WTC11 (cell line): ENCODE results near the gene GNL2. TPM values are rescaled to one million over a fixed set of nuclear protein-coding genes. Genes with fewer than 3 reads are reported as not detected.
"Not testable (repeated sequence)": the region's sequence is repeated elsewhere in the genome, so short reads cannot be mapped to it uniquely, and the experiment has no call there.

Source experiments
- ATAC-seq: fragments of 200-7000 bp; cut with Tn5 transposase; 2 replicates; pipeline ENCODE4 v1.10.0; 2021; ENCODE audit warnings: mild to moderate bottlenecking, moderate library complexity
- CTCF ChIA-PET: fragments of 300-600 bp; sonication (Branson Sonifier 250); formaldehyde crosslinking; loops from one replicate; lab custom pipeline; 2021; ENCODE audit warnings: antibody characterized with exemption; lab: Charles Lee
- POLR2A ChIA-PET: fragments of 350-600 bp; sonication (Branson Sonifier 250); formaldehyde crosslinking; loops from one replicate; lab custom pipeline; 2021; ENCODE audit warnings: antibody characterized with exemption; lab: Charles Lee
- DNase-seq: peaks from one replicate; pipeline ENCODE4 v3.0.0; 2021; ENCODE audit warnings: low spot score
- H3K27ac Mint-ChIP-seq: 2 replicates; pipeline ENCODE4 v1.8.0; 2021; ENCODE audit warnings: mixed read lengths
- H3K27me3 Mint-ChIP-seq: 2 replicates; pipeline ENCODE4 v1.8.0; 2021; ENCODE audit warnings: low read depth, mild to moderate bottlenecking, moderate library complexity, mixed read lengths
- H3K36me3 Mint-ChIP-seq: 2 replicates; pipeline ENCODE4 v1.8.0; 2021; ENCODE audit warnings: mixed read lengths
- H3K4me1 Mint-ChIP-seq: 2 replicates; pipeline ENCODE4 v1.8.0; 2022; ENCODE audit warnings: mixed read lengths
- H3K4me3 Mint-ChIP-seq: 2 replicates; pipeline ENCODE4 v1.8.0; 2021; ENCODE audit warnings: mild to moderate bottlenecking, moderate library complexity, mixed read lengths
- H3K9me3 Mint-ChIP-seq: 2 replicates; pipeline ENCODE4 v1.8.0; 2021; ENCODE audit warnings: mixed read lengths
- FOXJ3 ChIP-seq: sonication (generic); formaldehyde crosslinking; IDR thresholded peaks from 2 replicates; pipeline ENCODE4 v1.9.0; 2021; ENCODE audit warnings: missing genetic modification reagents, mild to moderate bottlenecking, borderline replicate concordance
- IRF2 ChIP-seq: sonication (generic); formaldehyde crosslinking; IDR thresholded peaks from 2 replicates; pipeline ENCODE4 v1.8.0; 2022; ENCODE audit warnings: low read depth, missing genetic modification reagents, borderline replicate concordance
- JAZF1 ChIP-seq: fragments of 250-450 bp; sonication (Bioruptor Pico); IDR thresholded peaks from 2 replicates; pipeline ENCODE4 v1.9.0; 2021; ENCODE audit warnings: moderate library complexity, mild to moderate bottlenecking, inconsistent platforms
- KAT7 ChIP-seq: sonication (generic); formaldehyde crosslinking; IDR thresholded peaks from 2 replicates; pipeline ENCODE4 v1.8.1; 2023; ENCODE audit warnings: missing genetic modification reagents, mild to moderate bottlenecking, borderline replicate concordance
- NFATC4 ChIP-seq: fragments of 250-450 bp; sonication (Bioruptor Pico); IDR thresholded peaks from 2 replicates; pipeline ENCODE4 v1.9.0; 2021; ENCODE audit warnings: mild to moderate bottlenecking
- NR2C2 ChIP-seq: sonication (generic); formaldehyde crosslinking; IDR thresholded peaks from 2 replicates; pipeline ENCODE4 v1.8.0; 2022; ENCODE audit warnings: mild to moderate bottlenecking, missing genetic modification reagents
- SP1 ChIP-seq: sonication (generic); formaldehyde crosslinking; conservative IDR thresholded peaks from 2 replicates; pipeline ENCODE4 v1.8.1; 2022; ENCODE audit warnings: missing genetic modification reagents
- TCF7 ChIP-seq: sonication (generic); formaldehyde crosslinking; IDR thresholded peaks from 2 replicates; pipeline ENCODE4 v1.8.0; 2022; ENCODE audit warnings: mild to moderate bottlenecking, low read depth, missing genetic modification reagents, moderate library complexity
- TEAD4 ChIP-seq: sonication (generic); formaldehyde crosslinking; IDR thresholded peaks from 2 replicates; pipeline ENCODE4 v1.8.0; 2022; ENCODE audit warnings: mild to moderate bottlenecking, missing genetic modification reagents
- ZNF121 ChIP-seq: sonication (generic); formaldehyde crosslinking; IDR thresholded peaks from 2 replicates; pipeline ENCODE4 v1.8.0; 2023; ENCODE audit warnings: missing genetic modification reagents
- ZNF138 ChIP-seq: sonication (generic); formaldehyde crosslinking; conservative IDR thresholded peaks from 2 replicates; pipeline ENCODE4 v1.8.1; 2022; ENCODE audit warnings: mild to moderate bottlenecking, moderate library complexity, missing genetic modification reagents
- ZNF423 ChIP-seq: fragments of 250-450 bp; sonication (Bioruptor Pico); IDR thresholded peaks from 2 replicates; pipeline ENCODE4 v2.1.2; 2022; ENCODE audit warnings: mild to moderate bottlenecking, moderate library complexity
- total RNA-seq: library from RNA; stranded (reverse); gene quantifications from 3 replicates; pipeline ENCODE4 v1.2.3, GENCODE V29; 2021
- TF ChIP-seq, protein P1 (sequence below): sonication (generic); formaldehyde crosslinking; conservative IDR thresholded peaks from 2 replicates; pipeline ENCODE4 v1.8.1; 2023; ENCODE audit warnings: mild to moderate bottlenecking, low read depth, missing genetic modification reagents, moderate library complexity
- TF ChIP-seq, protein P2 (sequence below): fragments of 250-450 bp; sonication (Bioruptor Pico); IDR thresholded peaks from 2 replicates; pipeline ENCODE4 v2.1.2; 2022; ENCODE audit warnings: mild to moderate bottlenecking, moderate library complexity
- TF ChIP-seq, protein P3 (sequence below): sonication (generic); formaldehyde crosslinking; IDR thresholded peaks from 2 replicates; pipeline ENCODE4 v1.8.0; 2022; ENCODE audit warnings: mild to moderate bottlenecking, missing genetic modification reagents
- TF ChIP-seq, protein P4 (sequence below): fragments of 250-450 bp; sonication (Bioruptor Pico); IDR thresholded peaks from 2 replicates; pipeline ENCODE4 v1.8.0; 2021; ENCODE audit warnings: mild to moderate bottlenecking
- TF ChIP-seq, protein P5 (sequence below): sonication (generic); formaldehyde crosslinking; IDR thresholded peaks from 2 replicates; pipeline ENCODE4 v1.8.1; 2023; ENCODE audit warnings: mild to moderate bottlenecking, missing genetic modification reagents, borderline replicate concordance

The GNL2 gene
- total RNA-seq, 1 experiment from 2014 or later = 92.8 TPM

DNA sequence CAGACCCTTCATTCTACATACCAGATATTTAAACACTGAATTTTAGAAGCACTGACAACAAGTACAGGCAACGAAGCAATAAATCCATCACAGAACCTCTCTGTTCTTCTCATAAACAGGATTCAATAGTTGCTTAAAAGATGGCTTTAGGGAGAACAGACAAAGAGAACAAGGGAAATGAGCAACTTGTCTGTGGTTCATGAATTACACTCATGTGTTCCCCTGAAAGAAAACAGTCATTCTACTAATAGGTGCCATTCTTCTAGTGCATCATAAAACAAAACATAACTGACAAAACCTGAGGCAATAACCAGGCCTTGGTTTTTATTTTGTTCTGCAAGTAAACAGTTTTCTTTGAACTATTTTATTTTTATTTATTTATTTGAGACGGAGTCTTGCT lies 6.8 kb downstream of the GNL2 start (continued):
- TF ChIP-seq, protein P1, sequence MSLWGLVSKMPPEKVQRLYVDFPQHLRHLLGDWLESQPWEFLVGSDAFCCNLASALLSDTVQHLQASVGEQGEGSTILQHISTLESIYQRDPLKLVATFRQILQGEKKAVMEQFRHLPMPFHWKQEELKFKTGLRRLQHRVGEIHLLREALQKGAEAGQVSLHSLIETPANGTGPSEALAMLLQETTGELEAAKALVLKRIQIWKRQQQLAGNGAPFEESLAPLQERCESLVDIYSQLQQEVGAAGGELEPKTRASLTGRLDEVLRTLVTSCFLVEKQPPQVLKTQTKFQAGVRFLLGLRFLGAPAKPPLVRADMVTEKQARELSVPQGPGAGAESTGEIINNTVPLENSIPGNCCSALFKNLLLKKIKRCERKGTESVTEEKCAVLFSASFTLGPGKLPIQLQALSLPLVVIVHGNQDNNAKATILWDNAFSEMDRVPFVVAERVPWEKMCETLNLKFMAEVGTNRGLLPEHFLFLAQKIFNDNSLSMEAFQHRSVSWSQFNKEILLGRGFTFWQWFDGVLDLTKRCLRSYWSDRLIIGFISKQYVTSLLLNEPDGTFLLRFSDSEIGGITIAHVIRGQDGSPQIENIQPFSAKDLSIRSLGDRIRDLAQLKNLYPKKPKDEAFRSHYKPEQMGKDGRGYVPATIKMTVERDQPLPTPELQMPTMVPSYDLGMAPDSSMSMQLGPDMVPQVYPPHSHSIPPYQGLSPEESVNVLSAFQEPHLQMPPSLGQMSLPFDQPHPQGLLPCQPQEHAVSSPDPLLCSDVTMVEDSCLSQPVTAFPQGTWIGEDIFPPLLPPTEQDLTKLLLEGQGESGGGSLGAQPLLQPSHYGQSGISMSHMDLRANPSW (CRISPR knock-in tag) = no peak

DNA sequence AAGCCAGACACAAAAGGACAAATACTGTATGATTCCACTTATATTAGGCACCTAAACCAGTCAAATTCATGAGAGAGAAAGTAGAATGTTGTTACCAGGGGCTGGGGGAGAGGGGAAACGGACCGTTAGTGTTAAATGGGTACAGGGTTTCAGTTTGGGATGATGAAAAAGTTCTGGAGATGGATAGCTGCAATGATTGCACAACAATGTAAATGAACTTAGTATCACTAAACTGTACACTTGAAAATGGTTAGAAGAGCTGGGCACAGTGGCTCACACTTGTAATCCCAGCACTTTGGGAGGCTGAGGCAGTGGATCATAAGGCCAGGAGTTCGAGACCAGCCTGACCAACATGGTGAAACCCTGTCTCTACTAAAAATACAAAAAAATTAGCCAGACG lies 11.2 kb downstream of the GNL2 start:
- DNase-seq, H3K4me1 Mint-ChIP-seq, H3K27me3 Mint-ChIP-seq, H3K4me3 Mint-ChIP-seq, CTCF ChIA-PET, POLR2A ChIA-PET, H3K9me3 Mint-ChIP-seq, H3K27ac Mint-ChIP-seq, ATAC-seq: not testable (repeated sequence)
- H3K36me3 Mint-ChIP-seq = peaks cover 75% of the 10 kb centered on the region

DNA sequence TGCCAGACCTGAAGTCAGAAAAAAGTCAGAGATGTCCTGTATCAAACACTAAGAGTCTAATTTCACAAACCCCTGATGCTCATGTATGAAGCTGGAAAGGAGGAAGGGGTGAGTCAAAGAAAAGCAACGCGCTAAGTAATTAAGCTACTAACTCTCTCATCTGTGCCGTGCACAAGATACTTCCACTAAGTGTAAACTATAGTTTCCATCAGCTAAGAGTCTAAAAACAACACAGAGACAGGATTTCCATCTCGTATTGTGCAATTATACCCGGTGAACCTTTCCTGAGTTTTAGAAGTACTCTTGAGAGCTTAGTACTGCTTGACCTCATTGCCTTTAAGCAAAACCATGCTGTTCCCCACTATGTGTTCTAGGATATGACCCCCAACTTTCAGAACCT lies 20.0 kb downstream of the GNL2 start:
- H3K9me3 Mint-ChIP-seq = no peaks in the 10 kb centered on the region
- TF ChIP-seq TEAD4 (no peak), SP1 (CRISPR knock-in tag) (no peak), IRF2 (CRISPR knock-in tag) (no peak), ZNF423 (CRISPR knock-in tag) (no peak), NR2C2 (no peak), TCF7 (CRISPR knock-in tag) (no peak), ZNF121 (no peak), ZNF138 (no peak), JAZF1 (CRISPR knock-in tag) (no peak), FOXJ3 (CRISPR knock-in tag) (no peak), NFATC4 (CRISPR knock-in tag) (no peak), KAT7 (CRISPR knock-in tag) (no peak)
- TF ChIP-seq, protein P2, sequence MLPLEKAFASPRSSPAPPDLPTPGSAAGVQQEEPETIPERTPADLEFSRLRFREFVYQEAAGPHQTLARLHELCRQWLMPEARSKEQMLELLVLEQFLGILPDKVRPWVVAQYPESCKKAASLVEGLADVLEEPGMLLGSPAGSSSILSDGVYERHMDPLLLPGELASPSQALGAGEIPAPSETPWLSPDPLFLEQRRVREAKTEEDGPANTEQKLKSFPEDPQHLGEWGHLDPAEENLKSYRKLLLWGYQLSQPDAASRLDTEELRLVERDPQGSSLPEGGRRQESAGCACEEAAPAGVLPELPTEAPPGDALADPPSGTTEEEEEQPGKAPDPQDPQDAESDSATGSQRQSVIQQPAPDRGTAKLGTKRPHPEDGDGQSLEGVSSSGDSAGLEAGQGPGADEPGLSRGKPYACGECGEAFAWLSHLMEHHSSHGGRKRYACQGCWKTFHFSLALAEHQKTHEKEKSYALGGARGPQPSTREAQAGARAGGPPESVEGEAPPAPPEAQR = no peak
- TF ChIP-seq, protein P3, sequence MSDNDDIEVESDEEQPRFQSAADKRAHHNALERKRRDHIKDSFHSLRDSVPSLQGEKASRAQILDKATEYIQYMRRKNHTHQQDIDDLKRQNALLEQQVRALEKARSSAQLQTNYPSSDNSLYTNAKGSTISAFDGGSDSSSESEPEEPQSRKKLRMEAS = no peak
- TF ChIP-seq, protein P4, sequence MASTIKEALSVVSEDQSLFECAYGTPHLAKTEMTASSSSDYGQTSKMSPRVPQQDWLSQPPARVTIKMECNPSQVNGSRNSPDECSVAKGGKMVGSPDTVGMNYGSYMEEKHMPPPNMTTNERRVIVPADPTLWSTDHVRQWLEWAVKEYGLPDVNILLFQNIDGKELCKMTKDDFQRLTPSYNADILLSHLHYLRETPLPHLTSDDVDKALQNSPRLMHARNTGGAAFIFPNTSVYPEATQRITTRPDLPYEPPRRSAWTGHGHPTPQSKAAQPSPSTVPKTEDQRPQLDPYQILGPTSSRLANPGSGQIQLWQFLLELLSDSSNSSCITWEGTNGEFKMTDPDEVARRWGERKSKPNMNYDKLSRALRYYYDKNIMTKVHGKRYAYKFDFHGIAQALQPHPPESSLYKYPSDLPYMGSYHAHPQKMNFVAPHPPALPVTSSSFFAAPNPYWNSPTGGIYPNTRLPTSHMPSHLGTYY = no peak
- TF ChIP-seq, protein P5, sequence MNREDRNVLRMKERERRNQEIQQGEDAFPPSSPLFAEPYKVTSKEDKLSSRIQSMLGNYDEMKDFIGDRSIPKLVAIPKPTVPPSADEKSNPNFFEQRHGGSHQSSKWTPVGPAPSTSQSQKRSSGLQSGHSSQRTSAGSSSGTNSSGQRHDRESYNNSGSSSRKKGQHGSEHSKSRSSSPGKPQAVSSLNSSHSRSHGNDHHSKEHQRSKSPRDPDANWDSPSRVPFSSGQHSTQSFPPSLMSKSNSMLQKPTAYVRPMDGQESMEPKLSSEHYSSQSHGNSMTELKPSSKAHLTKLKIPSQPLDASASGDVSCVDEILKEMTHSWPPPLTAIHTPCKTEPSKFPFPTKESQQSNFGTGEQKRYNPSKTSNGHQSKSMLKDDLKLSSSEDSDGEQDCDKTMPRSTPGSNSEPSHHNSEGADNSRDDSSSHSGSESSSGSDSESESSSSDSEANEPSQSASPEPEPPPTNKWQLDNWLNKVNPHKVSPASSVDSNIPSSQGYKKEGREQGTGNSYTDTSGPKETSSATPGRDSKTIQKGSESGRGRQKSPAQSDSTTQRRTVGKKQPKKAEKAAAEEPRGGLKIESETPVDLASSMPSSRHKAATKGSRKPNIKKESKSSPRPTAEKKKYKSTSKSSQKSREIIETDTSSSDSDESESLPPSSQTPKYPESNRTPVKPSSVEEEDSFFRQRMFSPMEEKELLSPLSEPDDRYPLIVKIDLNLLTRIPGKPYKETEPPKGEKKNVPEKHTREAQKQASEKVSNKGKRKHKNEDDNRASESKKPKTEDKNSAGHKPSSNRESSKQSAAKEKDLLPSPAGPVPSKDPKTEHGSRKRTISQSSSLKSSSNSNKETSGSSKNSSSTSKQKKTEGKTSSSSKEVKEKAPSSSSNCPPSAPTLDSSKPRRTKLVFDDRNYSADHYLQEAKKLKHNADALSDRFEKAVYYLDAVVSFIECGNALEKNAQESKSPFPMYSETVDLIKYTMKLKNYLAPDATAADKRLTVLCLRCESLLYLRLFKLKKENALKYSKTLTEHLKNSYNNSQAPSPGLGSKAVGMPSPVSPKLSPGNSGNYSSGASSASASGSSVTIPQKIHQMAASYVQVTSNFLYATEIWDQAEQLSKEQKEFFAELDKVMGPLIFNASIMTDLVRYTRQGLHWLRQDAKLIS (CRISPR knock-in tag) = no peak
- H3K27ac Mint-ChIP-seq = no peak overlapping the region
- peaks cover 80% of the 10 kb centered on the region for H3K36me3 Mint-ChIP-seq
- ATAC-seq (no peak), DNase-seq (no peak)
- no peaks in the 10 kb centered on the region for H3K27me3 Mint-ChIP-seq
- no peaks in the 10 kb centered on the region for H3K4me1 Mint-ChIP-seq
- ChIA-PET CTCF (no interaction called here), POLR2A (no interaction called here)
- H3K4me3 Mint-ChIP-seq = no peak overlapping the region
